GM12874 (cell line): ENCODE measurements around the gene EHD2.
A peak's percentile ranks its signal among the peaks of the same experiment; 100 is the strongest.

Experiments used
- CTCF ChIP-seq: IDR thresholded peaks from 2 replicates; pipeline ENCODE4 v1.5.1; 2011; ENCODE audit warnings: low read depth, mild to moderate bottlenecking, control low read depth, low read length, moderate library complexity; ENCODE audit not compliant: insufficient read depth

Gene EHD2

GRCh38 chr19:47757617-47758442 lies 44.6 kb downstream of the EHD2 start:
- no peak for TF ChIP-seq CTCF

GRCh38 chr19:47758443-47758804 lies 45.2 kb downstream of the EHD2 start:
- no peak for TF ChIP-seq CTCF

GRCh38 chr19:47760632-47760999 lies 47.4 kb downstream of the EHD2 start:
- no peak for TF ChIP-seq CTCF

- no peak for TF ChIP-seq CTCF
These were observed 48.3 kb downstream of the EHD2 start for GRCh38 chr19:47761566-47761965.

- TF ChIP-seq CTCF: no peak
These were observed 48.9 kb downstream of the EHD2 start for GRCh38 chr19:47762151-47762550.

GRCh38 chr19:47762615-47763308 lies 49.5 kb downstream of the EHD2 start:
- TF ChIP-seq CTCF: no peak

- TF ChIP-seq CTCF: peak; percentile 88
These were observed 52.5 kb downstream of the EHD2 start for GRCh38 chr19:47765523-47766358.
